ENCODE measurements around the gene PAQR3. TPM values are rescaled to one million over a fixed set of nuclear protein-coding genes. Genes with fewer than 3 reads are reported as not detected.
"Not testable (repeated sequence)": the region's sequence is repeated elsewhere in the genome, so short reads cannot be mapped to it uniquely, and the experiment has no call there.

Gene PAQR3
- total RNA-seq, 5 donors from 2014 or later (not counting 1 experiment from before 2014, with no cell fraction given), result 8.7 to 26.6 (median 11.2) TPM

- Mint-ChIP-seq H3K27ac (no peak overlapping the region), H3K4me3 (no peak overlapping the region), H3K4me1 (peaks cover 0 to 2% (median under 1%) of the 10 kb centered on the region in 3 donors), H3K27me3 (no peaks in the 10 kb centered on the region), H3K36me3 (peaks cover 51% of the 10 kb centered on the region), H3K9me3 (no peaks in the 10 kb centered on the region)
- no peaks in the 10 kb centered on the region for H3K9me3 ChIP-seq
- WGBS (ENCODE audit: insufficient coverage), result no CpG with 5 or more reads among the region's 4 CpGs
- H3K27ac ChIP-seq (ENCODE audit: low read length), result no peak overlapping the region
- DNase-seq (no peak), ATAC-seq (replicated peaks in 1 of 4) (no peak)
- no peaks in the 10 kb centered on the region for H3K27me3 ChIP-seq (replicated peaks in 1 of 2; ENCODE audit: control insufficient read depth in 2 of 2, extremely low read depth in 1 of 2, insufficient read depth in 2 of 2, low read length in 1 of 2)
- ChIA-PET CTCF (no interaction called here), POLR2A (no interaction called here)
- no peak overlapping the region for H3K4me3 ChIP-seq (ENCODE audit: control insufficient read depth in 1 of 2, extremely low read depth in 1 of 2, low read length in 1 of 2)
- no peaks in the 10 kb centered on the region for H3K4me1 ChIP-seq (ENCODE audit: control insufficient read depth in 1 of 2, extremely low read depth in 1 of 2, insufficient read depth in 2 of 2, low read length in 2 of 2)
- peaks cover 0 to 32% of the 10 kb centered on the region in 2 donors for H3K36me3 ChIP-seq (ENCODE audit: control insufficient read depth in 2 of 2, extremely low read depth in 1 of 2, insufficient read depth in 1 of 2, low read length in 1 of 2)
These were observed 17.0 kb downstream of the PAQR3 start for GRCh38 chr4:78922207-78922606.

GRCh38 chr4:78910612-78911011 is 28.6 kb downstream of the PAQR3 start:
- H3K4me1 ChIP-seq (ENCODE audit: control insufficient read depth in 1 of 2, extremely low read depth in 1 of 2, insufficient read depth in 2 of 2, low read length in 2 of 2), result no peaks in the 10 kb centered on the region
- no peak for ATAC-seq (replicated peaks in 1 of 4)
- Mint-ChIP-seq H3K27ac (no peak overlapping the region), H3K4me1 (no peaks in the 10 kb centered on the region), H3K4me3 (no peak overlapping the region), H3K9me3 (no peaks in the 10 kb centered on the region), H3K36me3 (peaks cover 27% of the 10 kb centered on the region), H3K27me3 (no peaks in the 10 kb centered on the region)
- POLR2A ChIA-PET, result no interaction called here
- CTCF ChIA-PET, result no interaction called here
- DNase-seq, result no peak
- H3K27me3 ChIP-seq (replicated peaks in 1 of 2; ENCODE audit: control insufficient read depth in 2 of 2, extremely low read depth in 1 of 2, insufficient read depth in 2 of 2, low read length in 1 of 2), result no peaks in the 10 kb centered on the region
- H3K27ac ChIP-seq (ENCODE audit: low read length), result no peak overlapping the region
- peaks cover 0 to 6% of the 10 kb centered on the region in 2 donors for H3K36me3 ChIP-seq (ENCODE audit: control insufficient read depth in 2 of 2, extremely low read depth in 1 of 2, insufficient read depth in 1 of 2, low read length in 1 of 2)
- no peak overlapping the region for H3K4me3 ChIP-seq (ENCODE audit: control insufficient read depth in 1 of 2, extremely low read depth in 1 of 2, low read length in 1 of 2)
- no CpG with 5 or more reads among the region's 2 CpGs for WGBS (ENCODE audit: insufficient coverage)
- H3K9me3 ChIP-seq, result no peaks in the 10 kb centered on the region

- H3K27me3 ChIP-seq (replicated peaks in 1 of 2; ENCODE audit: control insufficient read depth in 2 of 2, extremely low read depth in 1 of 2, insufficient read depth in 2 of 2, low read length in 1 of 2); H3K27ac Mint-ChIP-seq; H3K4me3 ChIP-seq (ENCODE audit: control insufficient read depth in 1 of 2, extremely low read depth in 1 of 2, low read length in 1 of 2); DNase-seq; H3K9me3 Mint-ChIP-seq; H3K36me3 ChIP-seq (ENCODE audit: control insufficient read depth in 2 of 2, extremely low read depth in 1 of 2, insufficient read depth in 1 of 2, low read length in 1 of 2); H3K4me1 Mint-ChIP-seq; H3K27ac ChIP-seq (ENCODE audit: low read length); ATAC-seq (replicated peaks in 1 of 4); H3K4me3 Mint-ChIP-seq; H3K9me3 ChIP-seq; H3K4me1 ChIP-seq (ENCODE audit: control insufficient read depth in 1 of 2, extremely low read depth in 1 of 2, insufficient read depth in 2 of 2, low read length in 2 of 2); H3K27me3 Mint-ChIP-seq: not testable (repeated sequence)
- CTCF ChIA-PET, result interaction anchor here in 1 of 2 donors (0.5 to 1.1 kb wide), 2 partner anchors 44 to 1790 kb away, joined by 4 read pairs; no protein-coding TSS in a partner anchor
- POLR2A ChIA-PET, result interaction anchor here in 1 of 2 donors (0.6 kb wide), 1 partner anchor 100 kb away, joined by 6 read pairs; no protein-coding TSS in a partner anchor
- peaks cover 22% of the 10 kb centered on the region for H3K36me3 Mint-ChIP-seq
- no CpG with 5 or more reads among the region's 6 CpGs for WGBS (ENCODE audit: insufficient coverage)
These were observed 30.3 kb downstream of the PAQR3 start for GRCh38 chr4:78908974-78909373.

GRCh38 chr4:78907638-78908037 is 31.6 kb downstream of the PAQR3 start:
- ATAC-seq (replicated peaks in 1 of 4), result no peak
- no peak overlapping the region for H3K27ac ChIP-seq (ENCODE audit: low read length)
- no peak overlapping the region for H3K4me3 ChIP-seq (ENCODE audit: control insufficient read depth in 1 of 2, extremely low read depth in 1 of 2, low read length in 1 of 2)
- H3K9me3 Mint-ChIP-seq, result no peaks in the 10 kb centered on the region
- ChIA-PET POLR2A (no interaction called here), CTCF (interaction anchor here in 1 of 2 donors (1.2 kb wide), 1 partner anchor 9 kb away, joined by 3 read pairs; no protein-coding TSS in a partner anchor)
- DNase-seq, result no peak
- WGBS (ENCODE audit: insufficient coverage), result no CpG with 5 or more reads among the region's 6 CpGs
- H3K4me1 ChIP-seq (ENCODE audit: control insufficient read depth in 1 of 2, extremely low read depth in 1 of 2, insufficient read depth in 2 of 2, low read length in 2 of 2), result no peaks in the 10 kb centered on the region
- H3K36me3 ChIP-seq (ENCODE audit: control insufficient read depth in 2 of 2, extremely low read depth in 1 of 2, insufficient read depth in 1 of 2, low read length in 1 of 2), result peaks cover 0 to 6% of the 10 kb centered on the region in 2 donors
- no peaks in the 10 kb centered on the region for H3K9me3 ChIP-seq
- no peak overlapping the region for H3K4me3 Mint-ChIP-seq
- H3K27ac Mint-ChIP-seq, result no peak overlapping the region
- H3K27me3 Mint-ChIP-seq, result no peaks in the 10 kb centered on the region
- no peaks in the 10 kb centered on the region for H3K27me3 ChIP-seq (replicated peaks in 1 of 2; ENCODE audit: control insufficient read depth in 2 of 2, extremely low read depth in 1 of 2, insufficient read depth in 2 of 2, low read length in 1 of 2)
- no peaks in the 10 kb centered on the region for H3K4me1 Mint-ChIP-seq
- H3K36me3 Mint-ChIP-seq, result peaks cover 22% of the 10 kb centered on the region

- Histone ChIP-seq H3K27me3 (replicated peaks in 1 of 2; ENCODE audit: control insufficient read depth in 2 of 2, extremely low read depth in 1 of 2, insufficient read depth in 2 of 2, low read length in 1 of 2) (no peaks in the 10 kb centered on the region), H3K9me3 (no peaks in the 10 kb centered on the region), H3K27ac (ENCODE audit: low read length) (no peak overlapping the region), H3K4me3 (ENCODE audit: control insufficient read depth in 1 of 2, extremely low read depth in 1 of 2, low read length in 1 of 2) (no peak overlapping the region), H3K4me1 (ENCODE audit: control insufficient read depth in 1 of 2, extremely low read depth in 1 of 2, insufficient read depth in 2 of 2, low read length in 2 of 2) (no peaks in the 10 kb centered on the region), H3K36me3 (ENCODE audit: control insufficient read depth in 2 of 2, extremely low read depth in 1 of 2, insufficient read depth in 1 of 2, low read length in 1 of 2) (no peaks in the 10 kb centered on the region)
- DNase-seq (no peak), ATAC-seq (replicated peaks in 1 of 4) (no peak)
- H3K4me3 Mint-ChIP-seq, result no peak overlapping the region
- no peaks in the 10 kb centered on the region for H3K9me3 Mint-ChIP-seq
- WGBS (ENCODE audit: insufficient coverage), result 100% methylated on average over 1 of the region's 1 CpG
- H3K4me1 Mint-ChIP-seq, result no peaks in the 10 kb centered on the region
- H3K27me3 Mint-ChIP-seq, result no peaks in the 10 kb centered on the region
- H3K27ac Mint-ChIP-seq, result no peak overlapping the region
- ChIA-PET CTCF (no interaction called here), POLR2A (no interaction called here)
- H3K36me3 Mint-ChIP-seq, result peaks cover 4% of the 10 kb centered on the region
These were observed 35.1 kb downstream of the PAQR3 start for GRCh38 chr4:78904143-78904542.

- no peaks in the 10 kb centered on the region for H3K27me3 Mint-ChIP-seq
- H3K9me3 Mint-ChIP-seq, result no peaks in the 10 kb centered on the region
- H3K36me3 Mint-ChIP-seq, result peaks cover 14% of the 10 kb centered on the region
- no peaks in the 10 kb centered on the region for H3K36me3 ChIP-seq (ENCODE audit: control insufficient read depth in 2 of 2, extremely low read depth in 1 of 2, insufficient read depth in 1 of 2, low read length in 1 of 2)
- H3K4me1 ChIP-seq (ENCODE audit: control insufficient read depth in 1 of 2, extremely low read depth in 1 of 2, insufficient read depth in 2 of 2, low read length in 2 of 2), result no peaks in the 10 kb centered on the region
- DNase-seq (no peak), ATAC-seq (replicated peaks in 1 of 4) (no peak)
- no peak overlapping the region for H3K27ac ChIP-seq (ENCODE audit: low read length)
- H3K27ac Mint-ChIP-seq, result no peak overlapping the region
- no peak overlapping the region for H3K4me3 ChIP-seq (ENCODE audit: control insufficient read depth in 1 of 2, extremely low read depth in 1 of 2, low read length in 1 of 2)
- no CpG with 5 or more reads among the region's 1 CpG for WGBS (ENCODE audit: insufficient coverage)
- ChIA-PET CTCF (no interaction called here), POLR2A (no interaction called here)
- H3K4me3 Mint-ChIP-seq, result no peak overlapping the region
- H3K27me3 ChIP-seq (replicated peaks in 1 of 2; ENCODE audit: control insufficient read depth in 2 of 2, extremely low read depth in 1 of 2, insufficient read depth in 2 of 2, low read length in 1 of 2), result no peaks in the 10 kb centered on the region
- no peaks in the 10 kb centered on the region for H3K4me1 Mint-ChIP-seq
- H3K9me3 ChIP-seq, result no peaks in the 10 kb centered on the region
These were observed 36.9 kb downstream of the PAQR3 start for GRCh38 chr4:78902298-78902697.

GRCh38 chr4:78901882-78902281 is 37.4 kb downstream of the PAQR3 start:
- CTCF ChIA-PET, result no interaction called here
- no peak overlapping the region for H3K4me3 Mint-ChIP-seq
- no peaks in the 10 kb centered on the region for H3K4me1 ChIP-seq (ENCODE audit: control insufficient read depth in 1 of 2, extremely low read depth in 1 of 2, insufficient read depth in 2 of 2, low read length in 2 of 2)
- no peaks in the 10 kb centered on the region for H3K9me3 ChIP-seq
- POLR2A ChIA-PET, result no interaction called here
- no peaks in the 10 kb centered on the region for H3K27me3 Mint-ChIP-seq
- no peak for ATAC-seq (replicated peaks in 1 of 4)
- H3K27ac ChIP-seq (ENCODE audit: low read length), result no peak overlapping the region
- H3K4me1 Mint-ChIP-seq, result no peaks in the 10 kb centered on the region
- H3K36me3 ChIP-seq (ENCODE audit: control insufficient read depth in 2 of 2, extremely low read depth in 1 of 2, insufficient read depth in 1 of 2, low read length in 1 of 2), result no peaks in the 10 kb centered on the region
- no peak overlapping the region for H3K4me3 ChIP-seq (ENCODE audit: control insufficient read depth in 1 of 2, extremely low read depth in 1 of 2, low read length in 1 of 2)
- H3K27me3 ChIP-seq (replicated peaks in 1 of 2; ENCODE audit: control insufficient read depth in 2 of 2, extremely low read depth in 1 of 2, insufficient read depth in 2 of 2, low read length in 1 of 2), result no peaks in the 10 kb centered on the region
- no peaks in the 10 kb centered on the region for H3K9me3 Mint-ChIP-seq
- DNase-seq, result no peak
- WGBS (ENCODE audit: insufficient coverage), result no CpG with 5 or more reads among the region's 2 CpGs
- H3K27ac Mint-ChIP-seq, result no peak overlapping the region
- peaks cover 14% of the 10 kb centered on the region for H3K36me3 Mint-ChIP-seq
